PC-3 (cell line): ENCODE measurements around the gene FOXP3. TPM values are rescaled to one million over a fixed set of nuclear protein-coding genes. Genes with fewer than 3 reads are reported as not detected.

Experiments used
- ATAC-seq: fragments of 200-7000 bp; cut with Tn5 transposase; 2 replicates; pipeline ENCODE4 v1.9.1; 2020; ENCODE audit warnings: mild to moderate bottlenecking, moderate library complexity
- BruUV-seq: library from RNA; stranded (reverse); fragments of 400-500 nt; replicated peaks from 2 replicates; lab custom pipeline; 2021; lab: Mats Ljungman, UMichigan
- CTCF ChIA-PET: fragments of 300-600 bp; sonication (Branson Sonifier 250); formaldehyde crosslinking; loops from one replicate; lab custom pipeline; 2022; ENCODE audit warnings: antibody characterized with exemption; lab: Charles Lee
- POLR2A ChIA-PET: fragments of 300-600 bp; sonication (Branson Sonifier 250); formaldehyde crosslinking; loops from one replicate; lab custom pipeline; 2022; ENCODE audit warnings: antibody characterized with exemption; ENCODE audit not compliant: unreplicated experiment; lab: Charles Lee
- DNase-seq: peaks from one replicate; pipeline ENCODE4 v3.0.0-alpha.2; 2015
- H2AFZ ChIP-seq: fragments of 300-600 bp; sonication (generic); 2 replicates; pipeline ENCODE4 v1.6.0; 2016; ENCODE audit warnings: antibody characterized with exemption, low read length
- H3F3A ChIP-seq: fragments of 300-600 bp; sonication (generic); one replicate; pipeline ENCODE4 v1.6.0; 2017; ENCODE audit warnings: antibody characterized with exemption, low read length, control low read depth, mild to moderate bottlenecking; ENCODE audit not compliant: unreplicated experiment
- H3K27ac ChIP-seq: fragments of 300-600 bp; sonication (generic); 2 replicates; pipeline ENCODE4 v1.5.1; 2016; ENCODE audit warnings: mild to moderate bottlenecking, low read length
- H3K27me3 ChIP-seq: fragments of 300-600 bp; sonication (generic); 2 replicates; pipeline ENCODE4 v1.6.1; 2016; ENCODE audit warnings: low read length, mixed read lengths
- H3K36me3 ChIP-seq: fragments of 300-600 bp; sonication (generic); 2 replicates; pipeline ENCODE4 v1.6.1; 2016; ENCODE audit warnings: low read depth, mixed run types, low read length, mixed read lengths
- H3K4me1 ChIP-seq: fragments of 300-600 bp; sonication (generic); 2 replicates; pipeline ENCODE4 v1.5.1; 2016; ENCODE audit warnings: low read length; ENCODE audit not compliant: insufficient read depth
- H3K4me2 ChIP-seq: fragments of 300-600 bp; sonication (generic); 2 replicates; pipeline ENCODE4 v1.6.0; 2016; ENCODE audit warnings: low read length
- H3K4me3 ChIP-seq: fragments of 300-600 bp; sonication (generic); 2 replicates; pipeline ENCODE4 v1.5.1; 2016; ENCODE audit warnings: mild to moderate bottlenecking, low read length, mixed read lengths
- H3K79me2 ChIP-seq: fragments of 300-600 bp; sonication (generic); 2 replicates; pipeline ENCODE4 v1.6.1; 2017; ENCODE audit warnings: low read length, mixed read lengths
- H3K9ac ChIP-seq: fragments of 300-600 bp; sonication (generic); 2 replicates; pipeline ENCODE4 v1.6.0; 2016; ENCODE audit warnings: mild to moderate bottlenecking, low read length
- H3K9me2 ChIP-seq: fragments of 300-600 bp; sonication (generic); replicated peaks from 2 replicates; pipeline ENCODE4 v1.6.1; 2016; ENCODE audit warnings: mixed run types, low read length, mixed read lengths
- H3K9me3 ChIP-seq: fragments of 300-600 bp; sonication (generic); 2 replicates; pipeline ENCODE4 v1.6.1; 2016; ENCODE audit warnings: low read length, mixed read lengths
- H4K20me1 ChIP-seq: fragments of 300-600 bp; sonication (generic); 2 replicates; pipeline ENCODE4 v1.6.1; 2016; ENCODE audit warnings: low read length, mixed read lengths
- CTCF ChIP-seq: fragments of 300-600 bp; sonication (generic); conservative IDR thresholded peaks from 2 replicates; pipeline ENCODE4 v1.5.1; 2017; ENCODE audit warnings: antibody characterized with exemption, low read depth, mild to moderate bottlenecking, low read length
- EZH2 ChIP-seq: fragments of 300-600 bp; sonication (generic); IDR thresholded peaks from one replicate; pipeline ENCODE4 v1.6.1; 2017; ENCODE audit warnings: antibody characterized with exemption, mild to moderate bottlenecking, low read length; ENCODE audit not compliant: unreplicated experiment
- EZH2phosphoT487 ChIP-seq: fragments of 300-600 bp; sonication (generic); IDR thresholded peaks from 2 replicates; pipeline ENCODE4 v1.6.1; 2018; ENCODE audit warnings: mild to moderate bottlenecking, antibody characterized with exemption, low read length, borderline replicate concordance
- intact Hi-C: fragments of 100-400 bp; cut with micrococcal nuclease; formaldehyde crosslinking; loops from 2 replicates; pipeline ENCODE4 v1.9.0; 2023
- total RNA-seq: library from RNA; depleted of rRNA; stranded (reverse); fragments of >200 nt; gene quantifications from 2 replicates; pipeline ENCODE4 v1.2.3, GENCODE V29; 2014

The FOXP3 gene
- total RNA-seq, 1 experiment from 2014 or later, result not detected

GRCh38 chrX:49249071-49249470 lies 15.4 kb downstream of the FOXP3 start:
- ChIA-PET CTCF (no interaction called here), POLR2A (no interaction called here)
- intact Hi-C loops, result no loop called here

GRCh38 chrX:49247916-49248811 lies 16.3 kb downstream of the FOXP3 start:
- Histone ChIP-seq H3K4me2 (no peak overlapping the region), H3K9me2 (no peaks in the 10 kb centered on the region), H3K4me1 (no peaks in the 10 kb centered on the region), H3K27me3 (no peaks in the 10 kb centered on the region), H3F3A (no peaks in the 10 kb centered on the region), H3K9me3 (no peaks in the 10 kb centered on the region), H3K36me3 (no peaks in the 10 kb centered on the region), H3K4me3 (no peak overlapping the region), H4K20me1 (no peaks in the 10 kb centered on the region), H3K9ac (no peak overlapping the region), H2AFZ (no peak overlapping the region), H3K79me2 (no peaks in the 10 kb centered on the region), H3K27ac (no peak overlapping the region)
- CTCF ChIA-PET, result no interaction called here
- POLR2A ChIA-PET, result no interaction called here
- intact Hi-C loops, result no loop called here
- no TSS peak for BruUV-seq
- no peak for ATAC-seq
- DNase-seq, result no peak
- TF ChIP-seq CTCF (no peak), EZH2 (no peak)

More at GRCh38 chrX:49249071-49249470, 15.4 kb downstream of the FOXP3 start:
- Histone ChIP-seq H3K4me2 (no peak overlapping the region), H3K27ac (no peak overlapping the region), H3K4me3 (no peak overlapping the region), H3K9me3 (no peaks in the 10 kb centered on the region), H3F3A (no peaks in the 10 kb centered on the region), H3K79me2 (no peaks in the 10 kb centered on the region), H3K36me3 (no peaks in the 10 kb centered on the region), H3K27me3 (no peaks in the 10 kb centered on the region), H3K9me2 (no peaks in the 10 kb centered on the region), H4K20me1 (no peaks in the 10 kb centered on the region), H3K4me1 (no peaks in the 10 kb centered on the region), H3K9ac (no peak overlapping the region), H2AFZ (no peak overlapping the region)
- no peak for DNase-seq
- BruUV-seq, result no TSS peak
- ATAC-seq, result no peak
- no peak for TF ChIP-seq EZH2phosphoT487
- TF ChIP-seq CTCF, result no peak
- no peak for TF ChIP-seq EZH2

GRCh38 chrX:49247346-49247745 lies 17.2 kb downstream of the FOXP3 start:
- DNase-seq (no peak), ATAC-seq (no peak)
- BruUV-seq, result no TSS peak
- no peak overlapping the region for H2AFZ ChIP-seq
- no peak overlapping the region for H3K4me3 ChIP-seq
- intact Hi-C loops, result no loop called here
- no peaks in the 10 kb centered on the region for H3F3A ChIP-seq
- no peaks in the 10 kb centered on the region for H3K9me2 ChIP-seq
- ChIA-PET POLR2A (no interaction called here), CTCF (no interaction called here)
- H3K27ac ChIP-seq, result no peak overlapping the region
- no peaks in the 10 kb centered on the region for H3K27me3 ChIP-seq
- no peaks in the 10 kb centered on the region for H4K20me1 ChIP-seq
- no peaks in the 10 kb centered on the region for H3K9me3 ChIP-seq
- peaks cover 7% of the 10 kb centered on the region for H3K4me1 ChIP-seq
- no peaks in the 10 kb centered on the region for H3K79me2 ChIP-seq
- H3K4me2 ChIP-seq, result no peak overlapping the region
- TF ChIP-seq CTCF (no peak), EZH2phosphoT487 (no peak), EZH2 (no peak)
- no peak overlapping the region for H3K9ac ChIP-seq
- no peaks in the 10 kb centered on the region for H3K36me3 ChIP-seq
